HCT116 (cell line): ENCODE data around the gene SCOC. TPM values are rescaled to one million over a fixed set of nuclear protein-coding genes. Genes with fewer than 3 reads are reported as not detected.
A peak's percentile ranks its signal among the peaks of the same experiment; 100 is the strongest.

Experiments
- ATAC-seq: fragments of 200-7000 bp; cut with Tn5 transposase; 2 replicates; pipeline ENCODE4 v1.9.1; 2020; ENCODE audit warnings: mild to moderate bottlenecking, moderate library complexity
- BruUV-seq: library from RNA; stranded (reverse); fragments of 400-500 nt; replicated peaks from 2 replicates; lab custom pipeline; 2021; lab: Mats Ljungman, UMichigan
- CTCF ChIA-PET: fragments of 300-600 bp; sonication (Branson Sonifier 250); formaldehyde crosslinking; loops from one replicate; lab custom pipeline; 2021; ENCODE audit warnings: antibody characterized with exemption; lab: Charles Lee
- POLR2A ChIA-PET: fragments of 300-600, 350-600 bp; sonication (Branson Sonifier 250); formaldehyde crosslinking; loops from one replicate; lab custom pipeline; 2021; ENCODE audit warnings: antibody characterized with exemption; lab: Charles Lee
- RAD21 ChIA-PET, 2 experiments: fragments of 300-600 bp; sonication (Branson Sonifier 250); formaldehyde crosslinking; loops; one replicate each; lab custom pipeline; 2023; ENCODE audit warnings: low total read pairs in 2 of 2; ENCODE audit not compliant: uncharacterized antibody in 2 of 2, unreplicated experiment in 2 of 2, low non-redundant PET in 1 of 2; lab: Charles Lee
- DNase-seq: peaks from one replicate; pipeline ENCODE4 v3.0.0-alpha.2; 2010; ENCODE audit warnings: low read depth, low spot score
- H2AFZ ChIP-seq: fragments of 200-600 bp; shearing (Covaris generic), sonication (generic); 2 replicates; pipeline ENCODE4 v1.6.1; 2017; ENCODE audit warnings: low read depth, mixed run types, mixed read lengths, antibody characterized with exemption, low read length; ENCODE audit not compliant: poor library complexity, severe bottlenecking
- H3K27ac ChIP-seq: 2 replicates; pipeline ENCODE4 v1.5.1; 2012; ENCODE audit warnings: low read depth, low read length
- H3K27me3 ChIP-seq: fragments of 200-600 bp; sonication (generic); 2 replicates; pipeline ENCODE4 v1.6.1; 2016; ENCODE audit warnings: mixed run types, low read length, mixed read lengths; ENCODE audit not compliant: insufficient read depth
- H3K36me3 ChIP-seq, 2 experiments: fragments of 200-500 bp in 1 of 2; fragments of 200-600 bp in 1 of 2; sonication (Bioruptor generic) in 1 of 2; sonication (generic) in 1 of 2; 2 replicates each; pipeline versions ENCODE4 v1.5.1 to v1.6.1; 2014 to 2016; ENCODE audit warnings: low read length in 2 of 2, inconsistent platforms in 1 of 2, mixed read lengths in 1 of 2, mixed run types in 1 of 2; ENCODE audit not compliant: insufficient read depth in 2 of 2, control insufficient read depth in 1 of 2
- H3K4me1 ChIP-seq, 2 experiments: fragments of 200-600 bp in 1 of 2; sonication (generic) in 1 of 2; 2 replicates each; pipeline versions ENCODE4 v1.5.1 to v1.6.1; 2012 to 2017; ENCODE audit warnings: low read length in 2 of 2, inconsistent platforms in 1 of 2, mild to moderate bottlenecking in 1 of 2, mixed read lengths in 1 of 2, mixed run types in 1 of 2, moderate library complexity in 1 of 2; ENCODE audit not compliant: insufficient read depth in 2 of 2, control insufficient read depth in 1 of 2
- H3K4me2 ChIP-seq: fragments of 200-600 bp; sonication (generic); 2 replicates; pipeline ENCODE4 v1.6.1; 2017; ENCODE audit warnings: mixed run types, low read length, mixed read lengths
- H3K4me3 ChIP-seq, 2 experiments: fragments of 200-600 bp in 1 of 2; sonication (generic) in 1 of 2; replicated peaks in 1 of 2; 2 replicates each; pipeline ENCODE4 v1.5.1; 2011 to 2016; ENCODE audit warnings: low read length in 2 of 2, control low read depth in 1 of 2, low read depth in 1 of 2, mild to moderate bottlenecking in 1 of 2, mixed read lengths in 1 of 2, mixed run types in 1 of 2
- H3K79me2 ChIP-seq: fragments of 200-600 bp; sonication (generic); 2 replicates; pipeline ENCODE4 v1.6.1; 2017; ENCODE audit warnings: mild to moderate bottlenecking, mixed run types, low read length, moderate library complexity, mixed read lengths; ENCODE audit not compliant: insufficient read depth
- H3K9ac ChIP-seq: fragments of 200-600 bp; sonication (generic); 2 replicates; pipeline ENCODE4 v1.6.1; 2016; ENCODE audit warnings: low read length, mixed read lengths
- H3K9me2 ChIP-seq: fragments of 200-600 bp; sonication (generic), shearing (Covaris generic); 2 replicates; pipeline ENCODE4 v1.6.1; 2017; ENCODE audit warnings: mixed run types, mild to moderate bottlenecking, moderate library complexity; ENCODE audit not compliant: insufficient read depth
- H3K9me3 ChIP-seq, 2 experiments: fragments of 200-500 bp in 1 of 2; fragments of 200-600 bp in 1 of 2; sonication (Bioruptor generic) in 1 of 2; sonication (generic) in 1 of 2; 2 replicates each; pipeline ENCODE4 v1.6.1; 2014 to 2017; ENCODE audit warnings: low read length in 2 of 2, mixed read lengths in 2 of 2, inconsistent platforms in 1 of 2, low read depth in 1 of 2, mild to moderate bottlenecking in 1 of 2, mixed run types in 1 of 2, moderate library complexity in 1 of 2; ENCODE audit not compliant: control insufficient read depth in 1 of 2, insufficient read depth in 1 of 2
- H4K20me1 ChIP-seq: fragments of 200-600 bp; sonication (generic), shearing (Covaris generic); 2 replicates; pipeline ENCODE4 v1.6.1; 2017; ENCODE audit warnings: mixed run types, mild to moderate bottlenecking, moderate library complexity; ENCODE audit not compliant: insufficient read depth
- CBX3 ChIP-seq: IDR thresholded peaks from 2 replicates; pipeline ENCODE4 v1.6.1; 2012; ENCODE audit warnings: low read depth
- EGR1 ChIP-seq: IDR thresholded peaks from 2 replicates; pipeline ENCODE4 v1.6.1; 2012; ENCODE audit warnings: low read depth
- POLR2A ChIP-seq: IDR thresholded peaks from 2 replicates; pipeline ENCODE4 v1.7.0; 2011; ENCODE audit warnings: borderline replicate concordance; ENCODE audit not compliant: insufficient read depth, insufficient read length; ENCODE audit errors: extremely low read depth
- RAD21 ChIP-seq: IDR thresholded peaks from 2 replicates; pipeline ENCODE4 v1.6.1; 2012; ENCODE audit warnings: low read depth, mild to moderate bottlenecking
- intact Hi-C: fragments of 100-400 bp; cut with micrococcal nuclease; formaldehyde crosslinking; loops from 2 replicates; pipeline ENCODE4 v1.10.0; 2022
- total RNA-seq: library from RNA; stranded (reverse); gene quantifications from one replicate; pipeline ENCODE4 v1.2.1, GENCODE V29; 2021; ENCODE audit not compliant: unreplicated experiment
- TF ChIP-seq, protein P1 (sequence below), 3 experiments: fragments of 200-600 bp in 1 of 3; sonication (generic) in 1 of 3; IDR thresholded peaks in 2 of 3; conservative IDR thresholded peaks in 1 of 3; 2 replicates each; pipeline ENCODE4 v1.5.1; 2012 to 2017; ENCODE audit warnings: low read depth in 2 of 3, low read length in 2 of 3, antibody characterized with exemption in 1 of 3, borderline replicate concordance in 1 of 3, control low read depth in 1 of 3, mild to moderate bottlenecking in 1 of 3, mixed read lengths in 1 of 3, mixed run types in 1 of 3, moderate library complexity in 1 of 3; ENCODE audit not compliant: insufficient read depth in 1 of 3

Gene SCOC
- total RNA-seq, 1 experiment from 2014 or later: 52.2 TPM

DNA sequence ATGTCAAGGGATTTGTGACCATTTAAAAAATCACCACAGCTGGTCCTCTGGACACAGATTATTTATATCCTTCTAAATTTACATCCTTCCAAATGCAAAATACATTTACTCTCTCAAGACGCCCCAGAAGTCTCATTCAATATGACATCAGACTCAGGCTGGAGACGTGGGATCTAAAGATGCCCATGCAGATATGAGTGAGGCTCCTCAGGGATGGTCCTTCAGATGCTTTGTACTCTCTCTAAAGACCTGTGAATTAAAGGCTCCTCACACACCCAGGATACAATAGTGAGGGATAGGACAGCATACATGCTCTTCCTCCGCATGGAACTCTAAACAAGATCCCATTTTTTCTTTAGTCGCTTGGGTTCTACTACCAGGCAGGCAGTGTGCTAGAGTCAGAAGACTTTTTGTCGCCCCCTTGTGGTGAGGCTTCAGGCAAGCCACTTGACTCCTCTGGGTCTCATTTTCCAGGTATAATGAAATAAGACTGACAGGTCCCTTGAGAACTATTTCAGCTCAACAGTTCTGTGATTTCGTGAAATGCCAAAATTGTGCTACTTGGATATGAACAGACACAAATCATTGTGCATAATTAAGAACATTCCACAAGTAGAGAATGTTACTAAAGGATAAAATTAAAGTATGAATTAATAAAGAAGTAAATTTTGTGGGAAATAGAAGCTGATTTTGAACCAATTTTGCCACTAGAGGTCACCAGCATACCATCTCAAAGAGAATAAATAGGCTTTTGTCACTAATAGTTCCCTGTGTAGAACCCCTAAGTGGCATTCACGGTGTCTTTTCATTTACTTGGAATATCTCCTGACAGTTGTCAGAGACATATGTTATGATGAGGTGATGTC lies 13.7 kb upstream of the SCOC start:
- BruUV-seq: no TSS peak
- Histone ChIP-seq H3K4me2 (no peak overlapping the region), H3K9me3 (no peaks in the 10 kb centered on the region), H3K9me2 (no peaks in the 10 kb centered on the region), H3K27ac (no peak overlapping the region), H3K9ac (no peak overlapping the region), H4K20me1 (no peaks in the 10 kb centered on the region), H3K36me3 (no peaks in the 10 kb centered on the region), H2AFZ (no peak overlapping the region), H3K4me1 (no peaks in the 10 kb centered on the region), H3K4me3 (no peak overlapping the region), H3K79me2 (no peaks in the 10 kb centered on the region), H3K27me3 (no peaks in the 10 kb centered on the region)
- DNase-seq (peak; percentile 83), ATAC-seq (peak; percentile 99)
- TF ChIP-seq EGR1 (no peak), POLR2A (no peak), CBX3 (0 out of 2 replicates have a peak, but pooled peaks have one; percentile 44), RAD21 (peak; percentile 64)
- TF ChIP-seq, protein P1, sequence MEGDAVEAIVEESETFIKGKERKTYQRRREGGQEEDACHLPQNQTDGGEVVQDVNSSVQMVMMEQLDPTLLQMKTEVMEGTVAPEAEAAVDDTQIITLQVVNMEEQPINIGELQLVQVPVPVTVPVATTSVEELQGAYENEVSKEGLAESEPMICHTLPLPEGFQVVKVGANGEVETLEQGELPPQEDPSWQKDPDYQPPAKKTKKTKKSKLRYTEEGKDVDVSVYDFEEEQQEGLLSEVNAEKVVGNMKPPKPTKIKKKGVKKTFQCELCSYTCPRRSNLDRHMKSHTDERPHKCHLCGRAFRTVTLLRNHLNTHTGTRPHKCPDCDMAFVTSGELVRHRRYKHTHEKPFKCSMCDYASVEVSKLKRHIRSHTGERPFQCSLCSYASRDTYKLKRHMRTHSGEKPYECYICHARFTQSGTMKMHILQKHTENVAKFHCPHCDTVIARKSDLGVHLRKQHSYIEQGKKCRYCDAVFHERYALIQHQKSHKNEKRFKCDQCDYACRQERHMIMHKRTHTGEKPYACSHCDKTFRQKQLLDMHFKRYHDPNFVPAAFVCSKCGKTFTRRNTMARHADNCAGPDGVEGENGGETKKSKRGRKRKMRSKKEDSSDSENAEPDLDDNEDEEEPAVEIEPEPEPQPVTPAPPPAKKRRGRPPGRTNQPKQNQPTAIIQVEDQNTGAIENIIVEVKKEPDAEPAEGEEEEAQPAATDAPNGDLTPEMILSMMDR (IDR thresholded peaks at IDR 0.05 in 2 of 3, conservative IDR thresholded peaks at IDR 0.05 in 1 of 3; ENCODE audit: borderline replicate concordance in 1 of 3, insufficient read depth in 1 of 3, low read depth in 2 of 3, low read length in 2 of 3): peak; percentile 87 to 97 (median 93)
- ChIA-PET RAD21 (interaction anchor here (0.8 to 1.0 kb wide), 4 partner anchors 30 to 491 kb away, joined by 3 to 6 read pairs (median 4); no protein-coding TSS in a partner anchor), CTCF (interaction anchor here (0.6 to 3.3 kb wide), 45 partner anchors 9 to 756 kb away, joined by 3 to 41 read pairs (median 4); partner anchors contain the start of genes ELMOD2, SCOC and TBC1D9), POLR2A (no interaction called here)
- intact Hi-C loops: loop anchor here (1.0 to 2.0 kb wide), 5 partner anchors 251 to 703 kb away; no protein-coding TSS in a partner anchor
